Subcutaneous adipose tissue (tissue), 4 donors: ENCODE measurements around the gene PON2. TPM values are rescaled to one million over a fixed set of nuclear protein-coding genes. Genes with fewer than 3 reads are reported as not detected.

Experiments used
- CTCF ChIP-seq: fragments of 450-650 bp; IDR thresholded peaks from one replicate; pipeline ENCODE4 v1.5.1; 2016; ENCODE audit warnings: low read depth, mild to moderate bottlenecking, control low read depth, antibody characterized with exemption, moderate library complexity
- total RNA-seq, 4 donors: library from RNA; depleted of rRNA; stranded (reverse); fragments of >200 nt; gene quantifications; one replicate each; pipeline ENCODE4 v1.1.0, GENCODE V29; 2016

PON2 gene
- 100 to 1,000 TPM in 2 of 4 donors, 10 to 100 TPM in 2; 77.7 to 137 (median 104) TPM for total RNA-seq

GRCh38 chr7:95434557-95435421 is at the start of gene PON2:
Gene PON2, minus strand, starts transcription at chr7:95435028. Its CDS starts 77 bp downstream, at chr7:95434951.
- TF ChIP-seq CTCF, result no peak

- TF ChIP-seq CTCF, result no peak
These were observed 47.6 kb upstream of the PON2 start for GRCh38 chr7:95482424-95482823.

- no peak for TF ChIP-seq CTCF
These were observed 46.7 kb upstream of the PON2 start for GRCh38 chr7:95481271-95482165.

- no peak for TF ChIP-seq CTCF
These were observed 45.3 kb upstream of the PON2 start for GRCh38 chr7:95479992-95480624.

GRCh38 chr7:95478272-95479037 is 43.6 kb upstream of the PON2 start:
- no peak for TF ChIP-seq CTCF

GRCh38 chr7:95476904-95477594 is 42.2 kb upstream of the PON2 start:
- no peak for TF ChIP-seq CTCF
